GM12891 (cell line): ENCODE results near the gene MRPL16.
A peak's percentile ranks its signal among the peaks of the same experiment; 100 is the strongest.

Source experiments
- PAX5 ChIP-seq: IDR thresholded peaks from 2 replicates; pipeline ENCODE4 v1.6.1; 2011; ENCODE audit warnings: low read length, moderate library complexity, mild to moderate bottlenecking; ENCODE audit not compliant: insufficient read depth, severe bottlenecking
- POLR2A ChIP-seq: IDR thresholded peaks from 2 replicates; pipeline ENCODE4 v1.6.1; 2011; ENCODE audit warnings: low read depth, low read length, control low read depth
- POLR2AphosphoS5 ChIP-seq: IDR thresholded peaks from 2 replicates; pipeline ENCODE4 v1.6.1; 2011; ENCODE audit warnings: low read depth, low read length, control low read depth
- POU2F2 ChIP-seq: IDR thresholded peaks from 2 replicates; pipeline ENCODE4 v1.6.1; 2011; ENCODE audit warnings: low read depth, mild to moderate bottlenecking, control low read depth, low read length, moderate library complexity
- SPI1 ChIP-seq: IDR thresholded peaks from 2 replicates; pipeline ENCODE4 v1.6.1; 2011; ENCODE audit warnings: low read depth, low read length, control low read depth
- TAF1 ChIP-seq: IDR thresholded peaks from 2 replicates; pipeline ENCODE4 v1.6.1; 2011; ENCODE audit warnings: low read depth, low read length, control low read depth

GRCh38 chr11:59822989-59823566, 12.5 kb upstream of the MRPL16 start:
- no peak for TF ChIP-seq POLR2A
- TF ChIP-seq POU2F2: 0 out of 2 replicates have a peak, but pooled peaks have one; percentile 15
- no peak for TF ChIP-seq SPI1
- TF ChIP-seq POLR2AphosphoS5: no peak
- no peak for TF ChIP-seq PAX5
- TF ChIP-seq TAF1: no peak
